ENCODE measurements around the gene UNC45B.
"Not testable (repeated sequence)": the region's sequence is repeated elsewhere in the genome, so short reads cannot be mapped to it uniquely, and the experiment has no call there.

The UNC45B gene

GRCh38 chr17:35175638-35176415 lies 28.2 kb downstream of the UNC45B start:
- Histone ChIP-seq H4K91ac (ENCODE audit: low read depth, low read length, poor library complexity) (no peak overlapping the region), H3K4me1 (ENCODE audit: control insufficient read depth in 2 of 2, insufficient read depth in 1 of 2, low read depth in 1 of 2, low read length in 2 of 2) (no peaks in the 10 kb centered on the region), H3K23ac (ENCODE audit: low read depth, low read length, poor library complexity) (no peak overlapping the region), H2AK5ac (ENCODE audit: low read depth, low read length) (no peak overlapping the region), H3K9me3 (replicated peaks in 1 of 2; ENCODE audit: control insufficient read depth in 2 of 2, insufficient read depth in 1 of 2, low read depth in 1 of 2, low read length in 2 of 2) (no peaks in the 10 kb centered on the region), H3K4ac (ENCODE audit: low read length) (no peak overlapping the region), H2BK15ac (ENCODE audit: low read length) (no peak overlapping the region), H3K27ac (replicated peaks; ENCODE audit: low read length) (no peak overlapping the region), H3K4me3 (ENCODE audit: low read length in 2 of 2) (no peak overlapping the region), H2BK120ac (ENCODE audit: low read depth, low read length) (no peak overlapping the region), H4K8ac (ENCODE audit: low read depth, low read length) (no peak overlapping the region), H3K9ac (ENCODE audit: low read depth, low read length, poor library complexity) (no peak overlapping the region), H3K79me1 (ENCODE audit: low read depth, low read length) (no peaks in the 10 kb centered on the region), H3K18ac (ENCODE audit: low read length) (no peak overlapping the region), H3K27me3 (ENCODE audit: control insufficient read depth in 3 of 3, insufficient read depth in 3 of 3, low read depth in 1 of 3, low read length in 3 of 3) (peaks cover 0 to 5% (median 0%) of the 10 kb centered on the region in 3 experiments), H3K14ac (ENCODE audit: low read length) (no peak overlapping the region), H2BK12ac (ENCODE audit: low read length) (no peak overlapping the region), H2BK5ac (ENCODE audit: low read length) (no peak overlapping the region), H2AFZ (ENCODE audit: low read length) (no peak overlapping the region), H3K4me2 (ENCODE audit: insufficient read depth, low read length, poor library complexity, severe bottlenecking) (no peak overlapping the region), H3K36me3 (replicated peaks in 1 of 2; ENCODE audit: control insufficient read depth in 2 of 2, insufficient read depth in 2 of 2, low read length in 2 of 2) (no peaks in the 10 kb centered on the region)
- DNase-seq (ENCODE audit: low spot score) = no peak
- no CpG with 5 or more reads among the region's 9 CpGs for WGBS, 2 donors (ENCODE audit: extremely low coverage in 2 of 2, insufficient read length in 2 of 2, insufficient replicate concordance in 1 of 2)

GRCh38 chr17:35176897-35177296 lies 29.3 kb downstream of the UNC45B start:
- H4K8ac ChIP-seq (ENCODE audit: low read depth, low read length) = no peak overlapping the region
- H3K14ac ChIP-seq (ENCODE audit: low read length) = no peak overlapping the region
- no peak overlapping the region for H3K4ac ChIP-seq (ENCODE audit: low read length)
- no peak overlapping the region for H3K23ac ChIP-seq (ENCODE audit: low read depth, low read length, poor library complexity)
- H3K4me2 ChIP-seq (ENCODE audit: insufficient read depth, low read length, poor library complexity, severe bottlenecking) = no peak overlapping the region
- H3K36me3 ChIP-seq (replicated peaks in 1 of 2; ENCODE audit: control insufficient read depth in 2 of 2, insufficient read depth in 2 of 2, low read length in 2 of 2) = no peaks in the 10 kb centered on the region
- no peak overlapping the region for H2BK15ac ChIP-seq (ENCODE audit: low read length)
- no peak overlapping the region for H3K27ac ChIP-seq (replicated peaks; ENCODE audit: low read length)
- H3K27me3 ChIP-seq (ENCODE audit: control insufficient read depth in 3 of 3, insufficient read depth in 3 of 3, low read depth in 1 of 3, low read length in 3 of 3) = no peaks in the 10 kb centered on the region
- H3K4me1 ChIP-seq (ENCODE audit: control insufficient read depth in 2 of 2, insufficient read depth in 1 of 2, low read depth in 1 of 2, low read length in 2 of 2) = no peaks in the 10 kb centered on the region
- no peak overlapping the region for H2AFZ ChIP-seq (ENCODE audit: low read length)
- no peak overlapping the region for H2BK12ac ChIP-seq (ENCODE audit: low read length)
- no peaks in the 10 kb centered on the region for H3K9me3 ChIP-seq (replicated peaks in 1 of 2; ENCODE audit: control insufficient read depth in 2 of 2, insufficient read depth in 1 of 2, low read depth in 1 of 2, low read length in 2 of 2)
- H2BK5ac ChIP-seq (ENCODE audit: low read length) = no peak overlapping the region
- H4K91ac ChIP-seq (ENCODE audit: low read depth, low read length, poor library complexity) = no peak overlapping the region
- no CpG with 5 or more reads among the region's 8 CpGs for WGBS, 2 donors (ENCODE audit: extremely low coverage in 2 of 2, insufficient read length in 2 of 2, insufficient replicate concordance in 1 of 2)
- H3K4me3 ChIP-seq (ENCODE audit: low read length in 2 of 2) = peak overlapping the region in 1 of 2 donors; percentile 1
- no peak overlapping the region for H2BK120ac ChIP-seq (ENCODE audit: low read depth, low read length)
- no peak overlapping the region for H2AK5ac ChIP-seq (ENCODE audit: low read depth, low read length)
- no peak for DNase-seq (ENCODE audit: low spot score)
- no peak overlapping the region for H3K9ac ChIP-seq (ENCODE audit: low read depth, low read length, poor library complexity)
- no peaks in the 10 kb centered on the region for H3K79me1 ChIP-seq (ENCODE audit: low read depth, low read length)
- no peak overlapping the region for H3K18ac ChIP-seq (ENCODE audit: low read length)

DNA sequence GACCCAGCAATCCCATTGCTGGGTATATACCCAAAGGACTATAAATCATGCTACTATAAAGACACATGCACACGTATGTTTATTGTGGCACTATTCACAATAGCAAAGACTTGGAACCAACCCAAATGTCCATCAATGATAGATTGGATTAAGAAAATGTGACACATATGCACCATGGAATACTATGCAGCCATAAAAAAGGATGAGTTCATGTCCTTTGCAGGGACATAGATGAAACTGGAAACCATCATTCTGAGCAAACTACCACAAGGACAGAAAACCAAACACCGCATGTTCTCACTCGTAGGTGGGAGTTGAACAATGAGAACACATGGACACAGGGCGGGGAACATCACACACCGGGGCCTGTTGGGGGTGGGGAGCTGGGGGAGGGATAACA lies 31.8 kb downstream of the UNC45B start:
- not testable (repeated sequence) for H4K8ac ChIP-seq (ENCODE audit: low read depth, low read length); H3K79me1 ChIP-seq (ENCODE audit: low read depth, low read length); DNase-seq (ENCODE audit: low spot score); H3K23ac ChIP-seq (ENCODE audit: low read depth, low read length, poor library complexity); H3K14ac ChIP-seq (ENCODE audit: low read length); H3K4me2 ChIP-seq (ENCODE audit: insufficient read depth, low read length, poor library complexity, severe bottlenecking); H2BK120ac ChIP-seq (ENCODE audit: low read depth, low read length); H4K91ac ChIP-seq (ENCODE audit: low read depth, low read length, poor library complexity); H3K27ac ChIP-seq (replicated peaks; ENCODE audit: low read length); H2BK12ac ChIP-seq (ENCODE audit: low read length); H3K9me3 ChIP-seq (replicated peaks in 1 of 2; ENCODE audit: control insufficient read depth in 2 of 2, insufficient read depth in 1 of 2, low read depth in 1 of 2, low read length in 2 of 2); H3K4ac ChIP-seq (ENCODE audit: low read length); H2BK5ac ChIP-seq (ENCODE audit: low read length); H3K27me3 ChIP-seq (ENCODE audit: control insufficient read depth in 3 of 3, insufficient read depth in 3 of 3, low read depth in 1 of 3, low read length in 3 of 3); H3K9ac ChIP-seq (ENCODE audit: low read depth, low read length, poor library complexity); H3K36me3 ChIP-seq (replicated peaks in 1 of 2; ENCODE audit: control insufficient read depth in 2 of 2, insufficient read depth in 2 of 2, low read length in 2 of 2); H3K4me1 ChIP-seq (ENCODE audit: control insufficient read depth in 2 of 2, insufficient read depth in 1 of 2, low read depth in 1 of 2, low read length in 2 of 2); H2BK15ac ChIP-seq (ENCODE audit: low read length); H3K4me3 ChIP-seq (ENCODE audit: low read length in 2 of 2); H2AFZ ChIP-seq (ENCODE audit: low read length); H2AK5ac ChIP-seq (ENCODE audit: low read depth, low read length); H3K18ac ChIP-seq (ENCODE audit: low read length)
- WGBS, 2 donors (ENCODE audit: extremely low coverage in 2 of 2, insufficient read length in 2 of 2, insufficient replicate concordance in 1 of 2) = no CpG with 5 or more reads among the region's 5 CpGs

DNA sequence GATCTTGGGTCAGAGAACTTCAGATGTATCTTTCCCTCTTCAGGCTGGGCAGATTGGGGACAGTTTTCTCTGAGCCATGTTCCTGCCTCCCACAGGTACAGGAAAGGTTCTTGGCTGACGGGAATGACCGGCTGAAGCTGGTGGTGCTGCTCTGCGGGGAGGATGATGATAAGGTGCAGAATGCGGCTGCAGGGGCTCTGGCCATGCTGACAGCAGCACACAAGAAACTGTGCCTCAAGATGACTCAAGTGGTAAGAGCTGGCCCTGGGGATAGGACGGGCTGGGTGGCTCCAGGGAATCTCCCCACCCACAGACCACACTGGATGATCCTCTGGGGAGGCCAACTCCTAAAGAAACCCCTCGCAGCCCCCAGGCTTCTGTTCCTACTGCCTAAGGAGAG lies 35.7 kb downstream of the UNC45B start:
- no peak overlapping the region for H2AK5ac ChIP-seq (ENCODE audit: low read depth, low read length)
- H3K27ac ChIP-seq (replicated peaks; ENCODE audit: low read length) = no peak overlapping the region
- peaks cover 0 to 3% of the 10 kb centered on the region in 2 donors for H3K4me1 ChIP-seq (ENCODE audit: control insufficient read depth in 2 of 2, insufficient read depth in 1 of 2, low read depth in 1 of 2, low read length in 2 of 2)
- H2BK5ac ChIP-seq (ENCODE audit: low read length) = no peak overlapping the region
- no peak overlapping the region for H3K4me3 ChIP-seq (ENCODE audit: low read length in 2 of 2)
- no peak overlapping the region for H3K14ac ChIP-seq (ENCODE audit: low read length)
- H2AFZ ChIP-seq (ENCODE audit: low read length) = no peak overlapping the region
- H3K27me3 ChIP-seq (ENCODE audit: control insufficient read depth in 3 of 3, insufficient read depth in 3 of 3, low read depth in 1 of 3, low read length in 3 of 3) = peaks cover 0 to 5% (median 0%) of the 10 kb centered on the region in 3 experiments
- H4K8ac ChIP-seq (ENCODE audit: low read depth, low read length) = no peak overlapping the region
- no peaks in the 10 kb centered on the region for H3K36me3 ChIP-seq (replicated peaks in 1 of 2; ENCODE audit: control insufficient read depth in 2 of 2, insufficient read depth in 2 of 2, low read length in 2 of 2)
- WGBS, 2 donors (ENCODE audit: extremely low coverage in 2 of 2, insufficient read length in 2 of 2, insufficient replicate concordance in 1 of 2) = no CpG with 5 or more reads among the region's 6 CpGs
- no peak overlapping the region for H3K23ac ChIP-seq (ENCODE audit: low read depth, low read length, poor library complexity)
- DNase-seq (ENCODE audit: low spot score) = no peak
- H3K9ac ChIP-seq (ENCODE audit: low read depth, low read length, poor library complexity) = no peak overlapping the region
- no peak overlapping the region for H2BK120ac ChIP-seq (ENCODE audit: low read depth, low read length)
- no peak overlapping the region for H2BK12ac ChIP-seq (ENCODE audit: low read length)
- no peaks in the 10 kb centered on the region for H3K9me3 ChIP-seq (replicated peaks in 1 of 2; ENCODE audit: control insufficient read depth in 2 of 2, insufficient read depth in 1 of 2, low read depth in 1 of 2, low read length in 2 of 2)
- no peak overlapping the region for H3K18ac ChIP-seq (ENCODE audit: low read length)
- no peak overlapping the region for H2BK15ac ChIP-seq (ENCODE audit: low read length)
- no peak overlapping the region for H3K4ac ChIP-seq (ENCODE audit: low read length)
- H4K91ac ChIP-seq (ENCODE audit: low read depth, low read length, poor library complexity) = no peak overlapping the region
- no peak overlapping the region for H3K4me2 ChIP-seq (ENCODE audit: insufficient read depth, low read length, poor library complexity, severe bottlenecking)
- H3K79me1 ChIP-seq (ENCODE audit: low read depth, low read length) = no peaks in the 10 kb centered on the region

All from neuronal stem cell (in vitro differentiated cells).